ENCODE results near the gene PLCXD1.
"Not testable (repeated sequence)": the region's sequence is repeated elsewhere in the genome, so short reads cannot be mapped to it uniquely, and the experiment has no call there.

Gene PLCXD1, protein sequence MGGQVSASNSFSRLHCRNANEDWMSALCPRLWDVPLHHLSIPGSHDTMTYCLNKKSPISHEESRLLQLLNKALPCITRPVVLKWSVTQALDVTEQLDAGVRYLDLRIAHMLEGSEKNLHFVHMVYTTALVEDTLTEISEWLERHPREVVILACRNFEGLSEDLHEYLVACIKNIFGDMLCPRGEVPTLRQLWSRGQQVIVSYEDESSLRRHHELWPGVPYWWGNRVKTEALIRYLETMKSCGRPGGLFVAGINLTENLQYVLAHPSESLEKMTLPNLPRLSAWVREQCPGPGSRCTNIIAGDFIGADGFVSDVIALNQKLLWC

DNA sequence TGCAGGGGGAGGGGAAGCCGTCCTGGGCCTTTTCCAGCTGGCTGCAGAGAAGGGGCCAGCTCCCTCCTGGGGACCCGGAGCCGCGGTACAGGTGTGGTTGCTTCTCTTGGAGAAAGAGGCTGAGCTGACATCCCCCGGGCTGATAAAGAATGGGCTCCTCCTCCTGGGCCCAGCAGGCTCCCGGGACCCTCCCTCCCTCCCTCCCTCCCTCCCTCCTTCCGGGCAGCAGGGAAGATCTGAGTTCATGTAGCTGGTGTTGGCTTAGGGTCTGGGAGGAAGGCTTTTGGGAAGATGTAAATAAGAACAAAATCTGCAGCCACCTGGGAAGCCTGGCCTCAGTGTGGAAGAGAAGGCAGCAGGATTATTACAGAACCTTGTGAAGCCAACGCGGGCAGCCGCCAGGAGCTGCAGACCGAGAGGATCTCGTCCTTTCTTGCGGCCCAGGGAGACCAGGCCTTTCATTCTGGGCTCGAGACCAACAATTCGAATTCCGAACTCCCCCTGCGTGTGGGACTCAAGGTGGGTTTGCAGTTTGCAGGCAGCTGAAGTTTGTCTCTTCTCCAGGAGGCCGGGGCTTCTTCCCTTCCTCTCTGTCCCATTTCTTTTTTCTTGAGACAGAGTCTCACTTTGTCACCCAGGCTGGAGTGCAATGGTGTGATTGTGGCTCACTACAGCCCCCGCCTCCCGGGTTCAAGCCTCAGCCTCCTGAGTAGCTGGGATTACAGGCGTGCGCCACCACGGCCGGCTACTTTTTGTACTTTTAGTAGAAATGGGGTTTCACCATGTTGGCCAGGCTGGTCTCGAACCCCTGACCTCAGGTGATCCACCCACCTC lies at the start of gene PLCXD1:
TSS of gene PLCXD1 (plus strand) at position 216 of the 834 bp plus-strand sequence. CDS start 2,807 bp downstream, outside the sequence.
- no peak for DNase-seq

- not testable (repeated sequence) for DNase-seq
These were observed 49.4 kb upstream of the PLCXD1 start for GRCh38 chrX:231637-232277.

GRCh38 chrX:232278-232655 lies 48.9 kb upstream of the PLCXD1 start:
- not testable (repeated sequence) for DNase-seq

- not testable (repeated sequence) for DNase-seq
These were observed 45.0 kb upstream of the PLCXD1 start for GRCh38 chrX:236201-236600.

DNA sequence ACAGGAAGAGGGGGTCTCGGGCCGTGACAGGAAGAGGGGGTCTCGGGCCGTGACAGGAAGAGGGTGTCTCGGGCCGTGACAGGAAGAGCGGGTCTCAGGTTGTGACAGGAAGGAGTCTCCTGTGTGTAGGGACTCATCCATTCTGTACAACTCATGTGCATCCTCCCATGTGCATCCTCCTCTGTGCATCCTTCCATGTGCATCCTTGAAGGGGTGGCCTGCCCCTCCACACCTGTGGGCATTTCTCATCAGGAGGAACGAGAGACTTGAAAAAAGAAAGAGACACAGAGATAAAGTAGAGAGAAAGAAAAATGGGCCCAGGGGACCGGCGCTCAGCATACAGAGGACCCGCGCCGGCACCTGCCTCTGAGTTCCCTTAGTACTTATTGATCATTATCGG lies 30.2 kb upstream of the PLCXD1 start:
- DNase-seq: no peak

- not testable (repeated sequence) for DNase-seq
These were observed 29.6 kb upstream of the PLCXD1 start for GRCh38 chrX:251396-252243.

GRCh38 chrX:252244-252956 lies 28.8 kb upstream of the PLCXD1 start:
- DNase-seq: no peak

GRCh38 chrX:252957-253291 lies 28.3 kb upstream of the PLCXD1 start:
- no peak for DNase-seq

DNA sequence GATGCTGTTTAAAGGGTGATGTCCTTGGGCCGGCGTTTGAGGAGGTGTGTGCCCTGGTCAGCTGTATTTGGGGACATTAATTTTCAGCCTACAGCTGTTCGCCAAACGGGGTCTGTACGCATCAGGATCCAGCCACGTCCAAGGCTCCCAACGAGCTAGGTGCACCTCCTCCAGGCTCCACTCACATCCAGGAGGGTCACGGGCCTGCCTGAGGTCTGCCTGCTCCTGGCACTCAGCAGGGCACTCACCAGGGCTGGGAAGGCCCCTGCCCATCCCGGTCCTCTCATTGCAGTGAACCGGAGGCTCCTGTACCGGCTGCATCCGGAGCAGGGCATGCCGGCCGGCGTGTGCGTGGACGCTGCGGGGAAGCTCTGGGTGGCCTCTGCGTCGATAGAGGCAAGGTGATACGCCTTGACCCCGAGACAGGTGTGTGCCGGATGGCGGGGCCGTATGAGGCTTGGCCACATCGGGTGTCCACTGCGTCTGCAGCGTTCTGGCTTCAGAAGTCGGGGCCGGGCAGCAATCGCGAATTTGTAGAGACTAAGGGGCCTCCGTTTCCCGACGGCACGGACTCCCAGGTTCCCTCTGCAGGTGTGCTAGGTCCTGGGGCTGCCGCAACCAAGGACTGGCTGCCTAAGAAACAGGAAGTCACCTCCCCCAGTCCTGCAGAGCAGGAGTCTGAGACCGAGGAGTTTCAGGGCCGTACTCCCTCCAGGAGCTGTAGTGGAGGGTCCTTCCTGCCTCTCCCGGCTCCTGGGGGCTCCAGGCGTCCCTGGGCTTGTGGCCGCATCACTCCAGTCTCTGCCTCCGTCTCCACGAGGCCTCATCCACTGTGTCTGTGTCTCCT lies 27.5 kb upstream of the PLCXD1 start:
- no peak for DNase-seq

GRCh38 chrX:254630-255215 lies 26.5 kb upstream of the PLCXD1 start:
- DNase-seq: no peak

DNA sequence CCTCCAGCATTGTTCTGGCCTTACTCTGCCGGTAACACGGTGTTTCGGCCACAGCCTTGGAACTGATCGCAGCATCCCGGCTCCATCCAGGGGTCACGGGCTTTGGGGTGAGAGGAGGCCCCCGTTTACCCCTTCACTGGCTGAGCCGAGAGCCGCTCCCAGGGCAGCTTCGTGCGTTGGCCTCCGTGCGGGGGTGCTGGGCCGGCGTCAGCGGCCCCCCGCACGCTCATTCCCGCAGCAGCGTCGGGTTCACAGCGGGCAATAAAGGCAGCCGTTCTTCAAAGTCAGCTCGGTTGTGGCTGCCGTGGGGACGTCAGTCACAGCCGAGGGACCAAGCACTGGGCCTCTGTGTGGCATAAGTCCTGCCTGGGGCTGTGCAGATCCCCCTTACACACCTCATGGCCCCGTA lies 25.3 kb upstream of the PLCXD1 start:
- no peak for DNase-seq

DNA sequence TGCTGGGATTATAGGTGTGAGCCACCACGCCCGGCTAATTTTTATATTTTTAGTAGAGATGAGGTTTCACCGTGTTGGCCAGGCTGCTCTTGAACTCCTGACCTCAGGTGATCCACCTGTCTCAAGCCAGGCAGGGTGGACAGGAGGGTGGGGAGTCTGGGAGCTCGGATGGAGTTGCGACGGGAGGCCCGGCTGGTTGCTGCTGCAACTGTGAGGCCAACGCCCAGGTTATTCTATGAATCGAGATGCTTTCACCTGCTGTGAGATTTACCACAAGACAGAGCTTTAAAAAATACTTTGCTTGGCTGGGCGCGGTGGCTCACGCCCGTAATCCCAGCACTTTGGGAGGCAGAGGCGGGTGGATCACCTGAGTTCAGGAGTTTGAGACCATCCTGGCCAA lies 24.1 kb upstream of the PLCXD1 start:
- not testable (repeated sequence) for DNase-seq

DNA sequence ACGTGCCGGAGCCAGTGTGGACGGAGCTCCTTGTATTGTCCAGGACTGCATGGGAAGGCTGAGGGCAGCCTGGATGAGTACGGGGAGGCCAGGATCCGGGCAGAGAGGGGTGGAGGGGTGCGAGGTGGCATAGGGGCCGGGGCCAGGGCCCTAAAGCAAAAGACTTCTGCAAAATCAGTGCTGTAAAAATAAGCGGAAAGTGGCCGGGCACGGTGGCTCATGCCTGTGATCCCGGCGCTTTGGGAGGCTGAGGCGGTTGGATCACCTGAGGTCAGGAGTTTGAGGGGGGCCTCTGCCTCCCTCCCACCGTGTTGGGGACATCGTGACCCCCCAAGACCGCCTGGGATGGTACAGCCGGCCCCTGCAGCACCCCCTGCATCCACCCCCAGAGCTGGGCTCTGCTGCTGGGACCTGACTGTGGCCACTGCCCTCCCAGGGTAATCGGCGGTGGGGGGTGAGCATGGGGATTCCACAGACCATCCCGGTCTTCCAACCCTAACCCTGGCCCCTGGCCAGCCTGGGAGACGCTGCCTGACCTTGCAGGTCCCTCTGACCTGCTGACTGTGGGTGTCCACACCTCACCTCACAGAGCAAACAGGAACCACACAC lies 23.4 kb upstream of the PLCXD1 start:
- no peak for DNase-seq

GRCh38 chrX:258291-259040 lies 22.7 kb upstream of the PLCXD1 start:
- DNase-seq: no peak

- no peak for DNase-seq
These were observed 21.4 kb upstream of the PLCXD1 start for GRCh38 chrX:259692-260355.

- DNase-seq: no peak
These were observed 19.8 kb upstream of the PLCXD1 start for GRCh38 chrX:261167-261918.

GRCh38 chrX:261919-262352 lies 19.2 kb upstream of the PLCXD1 start:
- DNase-seq: no peak

- no peak for DNase-seq
These were observed 18.7 kb upstream of the PLCXD1 start for GRCh38 chrX:262381-262909.

All from NCI-H187 treated with DMSO at 0.1 percent for 48 hours (cell line).